LHCN-M2 (cell line): ENCODE results near the gene TUBB4A. TPM values are rescaled to one million over a fixed set of nuclear protein-coding genes. Genes with fewer than 3 reads are reported as not detected.

Experiments used
- DNase-seq: peaks from one replicate; pipeline ENCODE4 v3.0.0-alpha.2; 2012; ENCODE audit warnings: low read depth
- total RNA-seq: library from RNA; depleted of rRNA; stranded (reverse); fragments of >200 nt; gene quantifications from 2 replicates; pipeline ENCODE4 v1.2.3, GENCODE V29; 2014

TUBB4A gene
- total RNA-seq, 1 experiment from 2014 or later = not detected

DNA sequence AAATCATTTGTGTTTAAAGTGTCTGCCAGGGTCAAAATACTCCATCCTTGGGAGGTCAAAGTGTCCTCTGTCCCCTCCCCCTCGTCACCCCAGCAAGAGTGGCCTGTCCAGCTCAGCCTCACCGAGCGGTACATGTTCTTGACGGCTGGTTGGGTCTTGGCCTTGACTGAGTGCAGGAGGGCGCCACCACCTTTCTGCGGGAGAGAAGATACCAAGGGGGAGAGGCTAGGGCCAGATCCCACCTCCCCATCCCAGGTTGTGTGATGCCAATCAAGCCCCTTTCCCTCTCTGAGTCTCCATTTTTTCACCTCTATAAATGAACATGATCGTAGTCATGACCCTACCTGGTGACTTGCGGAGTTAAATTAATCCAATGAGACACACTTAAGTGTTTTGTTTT lies 31.9 kb downstream of the TUBB4A start:
- DNase-seq = no peak

DNA sequence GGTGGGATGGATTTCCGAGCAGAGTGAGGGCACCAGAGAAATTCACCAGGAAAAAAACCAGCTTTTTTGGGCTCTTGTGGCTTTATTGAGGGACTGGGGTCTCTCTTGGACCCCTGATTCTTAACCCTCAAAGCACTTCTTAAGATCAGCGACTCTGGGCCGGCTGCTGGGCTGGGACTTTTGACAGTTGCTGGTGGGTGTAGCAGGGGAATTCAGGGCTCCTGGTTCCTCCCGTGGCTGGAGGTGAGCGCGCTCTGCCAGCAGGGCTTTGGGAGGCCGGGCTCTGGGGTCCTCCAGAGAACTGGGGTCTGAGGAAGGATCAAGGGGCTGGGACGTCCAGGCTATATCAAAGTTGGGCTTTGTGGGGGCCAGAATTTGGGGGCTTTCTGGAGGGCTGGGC lies 34.7 kb downstream of the TUBB4A start:
- DNase-seq = no peak

DNA sequence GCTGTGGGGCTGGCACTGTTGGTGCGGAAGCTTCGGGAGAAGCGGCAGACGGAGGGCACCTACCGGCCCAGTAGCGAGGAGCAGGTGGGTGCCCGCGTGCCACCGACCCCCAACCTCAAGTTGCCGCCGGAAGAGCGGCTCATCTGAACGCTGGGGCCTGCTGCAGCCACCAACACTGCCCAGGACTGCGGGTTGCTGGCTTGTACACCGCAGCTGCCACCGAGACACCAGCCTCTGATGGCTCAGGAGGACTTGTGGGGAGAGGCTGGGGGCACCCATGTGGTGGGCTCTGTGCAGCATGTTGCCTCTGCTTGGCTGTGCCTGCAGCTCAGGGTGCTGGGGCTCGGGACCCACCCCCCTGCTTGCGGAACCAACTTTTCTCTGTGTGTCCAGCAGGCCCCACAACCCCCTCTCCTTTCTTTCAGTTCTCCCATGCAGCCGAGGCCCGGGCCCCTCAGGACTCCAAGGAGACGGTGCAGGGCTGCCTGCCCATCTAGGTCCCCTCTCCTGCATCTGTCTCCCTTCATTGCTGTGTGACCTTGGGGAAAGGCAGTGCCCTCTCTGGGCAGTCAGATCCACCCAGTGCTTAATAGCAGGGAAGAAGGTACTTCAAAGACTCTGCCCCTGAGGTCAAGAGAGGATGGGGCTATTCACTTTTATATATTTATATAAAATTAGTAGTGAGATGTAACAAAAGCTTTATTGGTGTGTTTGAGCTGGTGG lies 35.4 kb downstream of the TUBB4A start:
- no peak for DNase-seq

DNA sequence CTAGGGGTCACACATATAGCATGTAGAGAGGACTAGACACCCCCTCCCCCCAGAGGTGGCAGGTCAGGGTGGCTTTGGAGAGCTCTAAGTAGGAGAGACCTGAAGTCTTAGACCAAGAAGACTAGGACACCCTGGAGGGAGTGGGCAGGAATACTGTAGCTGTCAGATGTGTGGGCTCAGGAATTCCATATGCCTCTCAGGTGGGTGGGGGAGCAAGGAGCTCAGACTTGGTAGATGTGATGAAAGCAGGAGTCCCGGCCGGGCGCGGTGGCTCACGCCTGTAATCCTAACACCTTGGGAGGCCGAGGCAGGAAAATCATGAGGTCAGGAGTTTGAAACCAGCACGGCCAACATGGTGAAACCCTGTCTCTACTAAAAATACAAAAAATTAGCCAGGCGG lies 36.4 kb downstream of the TUBB4A start:
- no peak for DNase-seq

DNA sequence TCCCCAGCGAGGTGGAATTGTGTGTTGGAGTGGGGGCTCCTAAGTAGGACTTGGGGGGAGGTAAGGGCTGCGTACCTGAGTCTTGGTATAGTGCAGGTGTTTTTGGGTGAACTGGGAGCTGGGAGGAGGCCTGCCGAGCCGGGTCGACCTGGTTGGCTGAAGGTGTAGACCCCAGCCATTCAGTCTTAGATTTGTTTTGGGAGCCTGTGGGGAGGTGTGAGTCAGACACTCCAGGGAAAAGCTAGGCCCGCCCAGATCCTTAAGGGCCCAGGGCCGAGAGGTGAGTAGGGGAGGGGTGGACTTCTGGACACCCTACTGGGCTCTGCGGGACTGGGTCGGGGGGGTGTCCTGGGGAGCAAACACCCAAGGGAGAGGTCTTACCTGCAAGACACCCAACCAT lies 37.1 kb downstream of the TUBB4A start:
- no peak for DNase-seq

DNA sequence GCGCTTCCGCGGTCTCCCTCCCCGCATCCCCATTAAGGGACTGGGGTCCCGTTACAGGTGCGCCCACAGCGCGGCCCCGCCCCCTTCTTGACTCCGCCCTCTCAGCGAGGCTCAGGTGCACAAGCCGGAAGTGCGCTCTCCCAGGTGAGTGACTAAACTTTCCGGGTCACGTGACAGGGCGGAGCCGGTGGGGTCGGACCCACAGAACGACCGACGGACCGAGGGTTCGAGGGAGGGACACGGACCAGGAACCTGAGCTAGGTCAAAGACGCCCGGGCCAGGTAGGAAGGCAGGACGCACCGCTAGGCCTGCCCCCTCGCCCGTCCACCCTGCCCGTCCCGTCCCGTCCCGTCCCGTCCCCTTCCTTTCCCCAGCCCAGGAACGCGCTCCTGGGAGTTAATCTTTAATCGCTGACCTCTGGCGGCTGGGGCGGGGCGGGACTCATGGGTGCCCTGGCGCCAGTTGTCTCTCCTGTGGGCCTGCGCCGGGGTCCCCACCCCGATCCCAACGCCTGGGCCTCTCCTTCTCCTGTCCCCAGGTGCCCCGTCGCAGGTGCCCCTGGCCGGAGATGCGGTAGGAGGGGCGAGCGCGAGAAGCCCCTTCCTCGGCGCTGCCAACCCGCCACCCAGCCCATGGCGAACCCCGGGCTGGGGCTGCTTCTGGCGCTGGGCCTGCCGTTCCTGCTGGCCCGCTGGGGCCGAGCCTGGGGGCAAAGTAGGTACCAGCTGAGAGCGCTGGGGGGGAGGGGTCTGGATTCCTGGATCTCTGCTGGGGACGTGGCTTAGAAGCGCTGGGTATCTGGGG lies 37.8 kb downstream of the TUBB4A start, which contains the start of gene CRB3:
TSS of gene CRB3 (plus strand) at position 202 of the 804 bp plus-strand sequence. CDS start at position 633, 431 bp downstream.
- no peak for DNase-seq

DNA sequence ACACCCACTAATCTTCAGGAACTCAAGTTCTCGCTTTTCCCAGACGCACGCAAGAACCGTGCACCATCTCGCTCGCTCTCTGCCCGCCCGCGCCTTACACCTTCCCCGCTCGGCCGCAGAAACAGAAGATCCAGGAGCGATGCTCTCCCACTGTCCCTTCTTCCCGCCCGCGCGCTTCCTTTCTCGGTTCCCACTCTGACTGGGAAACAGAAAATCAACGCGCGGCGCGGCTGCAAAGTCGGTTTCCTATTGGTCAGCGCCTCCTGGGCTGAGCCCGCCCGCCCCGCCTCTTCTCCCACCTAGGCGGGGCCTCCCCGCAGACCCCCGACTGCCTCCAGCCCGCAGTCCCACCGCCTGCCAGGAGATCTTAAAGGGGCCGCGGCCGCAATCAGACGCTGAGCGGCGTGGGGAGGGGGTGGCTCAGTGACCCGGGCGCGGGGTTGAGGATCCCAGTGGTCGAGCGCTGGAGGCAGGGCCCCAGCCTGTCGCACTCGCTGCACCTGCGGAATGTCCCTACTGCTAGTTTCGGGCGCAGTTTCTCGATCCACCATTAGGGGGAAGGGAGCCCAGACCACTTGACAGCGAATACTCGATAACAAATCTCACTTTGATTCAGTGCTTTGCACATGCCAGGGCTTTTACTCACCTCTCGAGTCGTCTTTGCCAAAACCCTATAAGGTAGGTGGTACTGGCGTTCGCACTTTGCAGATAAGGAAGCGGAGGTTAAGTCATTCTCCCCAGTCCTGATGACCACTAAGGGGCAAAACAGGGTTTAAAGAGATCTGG lies 41.8 kb downstream of the TUBB4A start:
- peak; percentile 96 for DNase-seq

DNA sequence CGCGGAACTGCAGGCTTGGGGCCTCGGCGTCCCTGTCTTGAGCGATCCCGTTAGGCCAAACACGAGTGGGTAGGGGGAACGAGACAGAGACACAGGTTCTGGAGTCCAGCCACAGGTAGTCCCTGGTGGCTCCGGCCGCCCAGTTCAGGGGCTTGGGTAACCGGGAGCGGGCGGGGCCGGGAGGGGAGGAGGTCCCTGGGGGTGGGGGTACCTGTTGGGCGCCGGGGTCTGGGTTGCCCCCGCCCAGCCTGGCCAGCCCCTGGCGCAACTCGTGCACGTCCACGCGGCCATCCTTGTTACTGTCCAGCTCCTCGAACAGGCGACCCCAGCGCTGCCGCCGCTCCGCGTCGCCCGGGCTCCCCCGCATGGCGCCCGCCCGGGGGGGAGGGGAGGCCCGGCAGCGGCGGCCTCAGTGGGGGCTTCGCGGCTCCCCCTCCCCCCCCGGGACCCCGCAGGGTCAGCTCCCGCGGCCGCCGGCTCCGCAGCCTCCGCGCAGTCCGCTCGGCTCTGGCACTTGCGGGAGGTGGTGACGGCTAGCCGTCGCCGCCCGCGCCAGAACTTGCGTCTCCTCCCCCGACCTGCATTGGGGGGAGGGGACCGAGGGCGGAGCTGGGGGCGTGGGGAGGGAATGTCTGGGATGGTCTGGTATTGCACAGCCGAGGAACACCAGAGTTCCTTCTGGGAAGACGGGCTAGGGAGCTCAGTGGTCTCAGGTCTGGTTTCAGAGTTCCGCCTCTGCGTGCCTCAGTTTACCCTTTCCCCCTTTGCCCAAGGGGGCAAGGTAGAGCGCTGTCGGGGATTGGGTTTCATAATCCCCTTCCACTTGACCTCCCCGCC lies 42.6 kb downstream of the TUBB4A start, which contains the start of gene SLC25A23:
TSS of gene SLC25A23 (minus strand) at position 531 of the 837 bp plus-strand sequence. CDS start at position 367, 164 bp downstream.
- peak; percentile 26 for DNase-seq

DNA sequence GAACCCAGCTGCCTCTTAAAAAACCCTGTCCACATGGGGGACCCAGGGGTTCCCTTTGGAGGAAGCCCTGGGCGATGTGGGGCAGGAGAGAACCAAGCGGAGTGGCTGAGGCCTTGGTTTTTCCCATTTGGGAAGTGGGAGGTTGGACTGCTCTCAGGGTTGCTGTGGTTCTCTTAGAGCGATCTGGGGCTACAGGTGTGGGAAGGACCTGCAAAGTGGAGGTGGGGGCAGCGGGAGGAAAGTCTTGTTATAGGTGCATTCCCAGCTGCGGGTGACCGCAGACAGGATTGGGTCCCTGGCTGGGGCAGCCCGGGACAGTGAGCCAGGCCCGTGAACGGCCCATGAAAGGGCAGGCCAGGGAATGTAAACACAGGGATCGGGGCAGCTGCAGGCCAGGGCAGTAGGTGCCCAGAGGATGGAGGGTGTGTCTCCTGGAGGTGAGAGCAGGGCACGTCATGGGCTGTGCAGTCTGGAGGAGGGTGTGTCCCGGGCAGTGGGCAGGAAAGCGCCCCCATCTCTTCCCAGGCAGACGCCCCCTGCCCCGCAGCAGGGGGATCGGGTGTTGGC lies 43.3 kb downstream of the TUBB4A start:
- DNase-seq = no peak

DNA sequence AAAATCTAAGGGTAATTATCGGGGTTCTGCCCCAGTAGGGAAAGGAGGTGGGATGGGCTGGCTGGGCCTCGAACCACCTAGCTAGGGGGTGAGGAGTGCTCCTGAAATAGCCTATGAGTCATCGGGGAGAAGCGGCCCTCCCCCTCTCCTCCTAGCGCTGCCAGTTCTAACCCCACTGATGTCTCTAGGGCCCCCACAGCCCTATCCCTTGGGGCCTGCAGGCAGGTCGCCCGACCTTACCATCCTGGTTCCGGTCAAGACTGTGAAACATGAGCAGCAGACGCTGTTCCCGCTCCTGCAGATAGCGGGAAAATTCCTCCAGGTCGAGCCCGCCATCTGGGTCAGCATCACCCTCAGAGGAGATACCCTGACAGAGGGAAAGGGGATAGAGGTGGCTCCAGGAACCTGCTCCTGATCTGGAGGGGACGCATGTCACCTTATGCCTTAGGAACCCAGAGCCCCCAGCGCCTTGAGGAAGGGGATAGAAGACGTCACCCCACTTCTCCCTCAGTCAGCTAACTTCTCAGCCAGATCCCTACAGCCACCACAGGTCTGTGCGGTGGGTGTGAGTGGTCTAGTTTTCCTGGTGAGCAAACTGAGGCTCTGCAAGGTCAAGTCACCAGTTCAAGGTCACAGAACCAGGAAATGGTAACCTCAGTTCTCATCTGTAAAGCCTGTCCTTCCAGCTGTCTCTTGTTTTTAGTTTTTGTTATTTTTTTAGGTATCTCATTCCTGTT lies 44.0 kb downstream of the TUBB4A start:
- DNase-seq = no peak

DNA sequence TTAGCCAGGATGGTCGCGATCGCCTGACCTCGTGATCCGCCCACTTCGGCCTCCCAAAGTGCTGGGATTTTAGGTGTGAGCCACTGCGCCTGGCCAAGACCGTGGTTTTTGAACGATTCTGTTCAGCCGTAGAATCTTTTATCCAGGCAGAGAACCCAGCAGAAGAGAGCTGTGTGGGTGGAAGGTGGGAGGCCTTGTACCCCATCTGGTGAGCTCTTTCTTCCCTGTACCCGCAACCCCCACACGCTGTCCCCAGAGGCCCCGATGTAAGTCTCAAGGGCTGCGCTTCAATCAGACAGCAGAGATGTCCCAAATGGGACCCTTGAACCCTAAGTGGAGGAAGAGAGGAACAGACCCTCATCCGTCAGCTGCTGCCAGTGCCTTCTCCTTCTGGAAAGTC lies 46.2 kb downstream of the TUBB4A start:
- no peak for DNase-seq

DNA sequence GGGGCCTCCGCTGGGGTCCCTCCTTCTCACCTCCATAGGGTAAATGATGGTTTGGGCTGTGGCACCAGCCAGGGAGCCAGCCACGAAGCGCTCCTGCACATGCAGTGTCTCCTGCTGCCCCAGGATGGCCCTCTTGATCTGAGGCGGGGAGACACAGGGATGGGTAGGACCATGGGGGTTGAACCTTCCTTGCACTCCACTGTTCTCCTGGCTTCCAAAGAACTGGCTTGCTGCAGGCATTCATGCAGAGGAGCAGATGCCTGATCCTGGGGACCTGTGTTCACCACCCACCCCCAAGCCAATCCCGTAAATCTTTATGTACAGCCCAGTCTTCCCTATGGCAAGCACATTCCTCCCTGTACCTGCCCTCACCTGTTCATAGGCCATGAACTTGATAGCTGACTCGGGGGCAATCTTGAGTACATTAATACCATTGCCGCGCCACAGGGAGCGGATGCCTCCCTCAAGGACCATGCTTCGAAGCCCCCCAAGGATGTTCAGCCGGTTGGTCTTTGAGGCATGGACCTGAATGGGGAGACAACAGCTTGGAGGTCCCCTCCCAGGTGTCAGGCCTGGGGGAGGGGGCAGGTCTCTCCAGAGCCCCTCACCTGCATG lies 48.1 kb downstream of the TUBB4A start:
- DNase-seq = no peak

DNA sequence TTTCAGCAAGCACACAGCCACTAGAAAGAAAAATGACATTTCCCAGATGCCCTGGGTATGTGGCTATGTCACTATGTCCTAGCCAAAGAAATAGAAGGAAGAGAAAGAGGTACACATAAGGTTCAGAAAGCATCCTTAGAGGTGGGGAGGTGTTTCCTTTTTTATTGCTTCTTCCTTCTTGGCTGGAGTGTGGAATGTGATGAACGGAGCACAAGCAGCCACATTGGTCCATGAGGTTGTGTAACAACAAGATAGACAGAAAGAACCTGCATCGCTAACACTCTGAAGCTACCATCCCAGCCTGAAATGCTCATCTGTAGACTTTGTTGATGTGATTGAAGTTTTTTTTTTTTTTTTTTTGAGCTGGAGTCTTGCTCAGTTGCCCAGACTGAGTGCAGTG lies 49.2 kb downstream of the TUBB4A start:
- no peak for DNase-seq

DNA sequence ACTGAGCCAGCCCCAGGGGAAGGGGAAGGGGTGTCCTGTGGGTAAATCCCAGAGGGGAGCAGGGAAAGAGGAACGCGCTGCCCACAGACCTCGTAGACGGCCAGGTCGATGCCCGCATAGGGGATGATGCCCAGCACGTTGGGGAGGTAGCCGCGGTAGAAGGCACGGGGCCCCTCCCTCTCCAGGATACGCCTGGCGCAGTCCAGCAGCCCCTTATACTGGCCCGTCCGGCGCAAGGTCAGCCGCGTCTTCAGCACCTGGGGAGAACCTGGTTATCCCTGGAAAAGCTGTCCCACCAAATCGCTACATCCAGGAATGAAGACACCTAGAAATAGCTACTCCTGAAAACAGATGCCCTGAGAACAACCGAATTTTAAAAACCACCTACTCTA lies 49.9 kb downstream of the TUBB4A start:
- DNase-seq = no peak

DNA sequence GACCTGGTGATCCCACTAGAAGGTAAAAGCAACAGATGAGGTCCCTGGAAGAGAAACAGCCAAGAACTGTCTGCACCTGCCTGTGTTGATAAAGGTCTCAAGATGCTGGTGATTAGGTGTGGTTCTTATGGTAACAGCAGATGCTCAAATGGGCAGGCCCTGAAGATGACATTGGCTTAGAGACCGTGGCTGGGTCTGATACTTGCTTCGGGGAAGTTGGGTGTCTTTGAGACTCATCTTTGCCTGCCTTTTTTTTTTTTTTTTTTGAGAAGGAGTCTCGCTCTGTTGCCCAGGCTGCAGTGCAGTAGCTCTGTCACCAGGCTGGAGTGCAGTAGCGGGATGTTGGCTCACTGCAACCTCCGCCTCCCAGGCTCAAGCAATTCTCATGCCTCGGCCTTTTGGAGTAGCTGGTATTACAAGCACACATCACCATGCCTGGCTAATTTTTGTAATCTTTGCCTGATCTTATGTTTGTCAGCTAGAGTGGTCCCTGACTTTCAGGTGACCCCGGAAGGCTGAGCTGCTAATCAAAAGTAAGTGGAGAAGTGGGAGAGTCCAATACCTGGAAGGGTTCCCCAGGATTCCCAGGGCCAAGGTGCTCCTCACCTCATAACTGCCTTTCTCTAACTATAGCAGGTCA lies 50.4 kb downstream of the TUBB4A start:
- DNase-seq = no peak

DNA sequence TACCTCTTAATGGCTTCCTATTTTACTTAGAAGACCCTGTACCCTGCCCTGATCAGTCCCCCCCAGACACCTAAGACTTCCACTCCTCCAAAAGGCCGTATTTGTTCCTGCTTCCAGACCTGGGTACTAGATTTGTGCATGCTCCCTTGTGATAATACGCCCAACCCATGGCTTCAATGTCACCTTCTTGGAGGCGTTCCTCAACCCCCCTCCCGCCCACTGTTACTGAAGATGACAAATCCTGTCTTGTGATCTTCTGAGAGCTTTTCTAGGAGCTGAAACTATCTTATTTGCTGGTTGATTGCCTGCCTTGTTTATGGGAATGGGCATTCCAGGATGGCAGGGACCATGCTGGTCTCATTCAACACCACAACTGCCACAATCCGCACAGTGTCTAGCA lies 51.9 kb downstream of the TUBB4A start:
- DNase-seq = no peak

DNA sequence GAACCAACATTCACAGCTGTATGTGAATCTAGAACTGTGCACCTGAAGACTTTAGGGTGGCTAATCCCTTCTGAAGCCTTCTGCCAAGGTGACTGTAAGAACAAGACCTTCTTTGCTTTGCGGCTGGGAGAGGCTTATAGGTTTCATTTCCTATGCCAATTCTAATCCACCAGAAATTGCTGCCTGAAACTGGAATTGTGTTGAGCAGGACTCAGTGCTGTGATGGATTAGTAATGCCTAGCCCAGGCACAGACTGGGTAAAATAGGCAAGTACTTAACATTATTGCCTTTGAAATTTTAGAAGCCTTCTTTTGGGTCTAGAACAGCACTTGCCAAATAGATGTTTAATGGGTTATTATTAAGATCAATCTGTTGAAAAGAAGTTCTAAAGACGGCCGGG lies 54.1 kb downstream of the TUBB4A start:
- no peak for DNase-seq

DNA sequence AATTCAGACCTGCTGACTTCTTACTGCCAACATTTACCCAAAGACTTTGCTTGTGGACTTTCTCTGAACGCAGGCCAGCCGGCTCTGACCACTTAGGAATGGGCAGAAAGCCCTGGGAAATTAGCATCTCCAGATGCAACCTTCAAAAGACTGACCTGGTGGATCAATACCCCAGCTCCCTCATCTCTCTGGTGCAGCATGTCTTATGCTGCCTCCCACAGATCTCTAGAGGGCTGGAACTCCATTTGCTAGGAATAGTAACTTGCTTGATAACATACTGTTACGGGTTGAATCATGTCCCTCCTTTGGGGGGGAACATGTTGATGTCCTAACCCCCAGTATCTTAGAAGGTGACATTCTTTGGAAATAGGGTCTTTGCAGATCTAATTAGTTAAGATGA lies 55.7 kb downstream of the TUBB4A start:
- DNase-seq = no peak
